ENCODE data around the gene NUTM1. TPM values are rescaled to one million over a fixed set of nuclear protein-coding genes. Genes with fewer than 3 reads are reported as not detected.
"Not testable (repeated sequence)": the region's sequence is repeated elsewhere in the genome, so short reads cannot be mapped to it uniquely, and the experiment has no call there.

NUTM1 gene
- polyA plus RNA-seq, 6 donors from 2014 or later = not detected

- peak overlapping the region in 1 of 6 donors; percentile 28 for H3K27ac Mint-ChIP-seq
- not testable (repeated sequence) for ATAC-seq (ENCODE audit: low read depth in 2 of 2); H3K9me3 Mint-ChIP-seq; H3K4me1 Mint-ChIP-seq; H3K27me3 Mint-ChIP-seq; H3K4me3 Mint-ChIP-seq; H3K36me3 Mint-ChIP-seq; DNase-seq
Observed at GRCh38 chr15:34375541-34375940, 32.4 kb downstream of the NUTM1 start.

DNA sequence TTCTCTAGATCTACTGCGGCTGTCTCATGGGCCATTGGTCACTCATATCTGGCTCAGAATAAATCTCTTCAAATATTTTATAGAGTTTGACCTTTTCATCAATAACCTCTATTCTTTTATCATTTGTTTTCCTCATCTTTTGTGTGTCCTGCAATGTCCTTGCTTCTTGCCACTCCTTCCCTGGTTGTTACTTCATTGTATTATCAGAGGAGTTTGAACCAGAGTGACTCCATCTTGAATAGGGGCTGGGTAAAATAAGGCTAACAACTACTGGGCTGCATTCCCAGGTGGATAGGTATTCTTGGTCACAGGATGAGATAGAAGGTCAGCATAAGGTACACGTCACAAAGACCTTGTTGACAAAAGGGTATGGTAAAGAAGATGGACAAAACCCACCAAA lies 33.7 kb downstream of the NUTM1 start:
- Mint-ChIP-seq H3K4me1 (peaks cover 0 to 5% (median 0%) of the 10 kb centered on the region in 3 donors), H3K36me3 (no peaks in the 10 kb centered on the region), H3K9me3 (no peaks in the 10 kb centered on the region), H3K4me3 (no peak overlapping the region), H3K27me3 (no peaks in the 10 kb centered on the region), H3K27ac (no peak overlapping the region)
- DNase-seq (no peak), ATAC-seq (ENCODE audit: low read depth in 2 of 2) (no peak)

DNA sequence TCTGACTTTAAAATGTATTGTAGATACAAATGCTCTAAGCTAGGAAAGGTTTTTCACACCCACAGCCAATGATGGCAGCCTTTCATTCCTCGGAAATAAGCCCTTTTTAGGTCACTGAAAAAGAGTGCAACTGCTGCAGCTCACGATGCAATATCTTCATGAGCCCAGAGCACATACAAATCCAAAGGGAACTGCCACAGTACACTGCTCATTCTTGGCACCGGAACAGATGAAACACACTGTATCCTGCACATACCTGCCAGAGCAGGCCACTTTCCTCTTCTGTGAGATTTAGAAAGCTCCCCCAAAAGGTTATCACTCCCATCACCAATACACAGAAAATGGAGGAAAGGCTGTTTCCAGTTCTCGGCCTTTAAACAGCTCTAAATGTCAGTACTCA lies 37.4 kb downstream of the NUTM1 start:
- H3K9me3 Mint-ChIP-seq; H3K27me3 Mint-ChIP-seq; H3K36me3 Mint-ChIP-seq; H3K4me3 Mint-ChIP-seq; H3K4me1 Mint-ChIP-seq; H3K27ac Mint-ChIP-seq; DNase-seq; ATAC-seq (ENCODE audit: low read depth in 2 of 2): not testable (repeated sequence)

DNA sequence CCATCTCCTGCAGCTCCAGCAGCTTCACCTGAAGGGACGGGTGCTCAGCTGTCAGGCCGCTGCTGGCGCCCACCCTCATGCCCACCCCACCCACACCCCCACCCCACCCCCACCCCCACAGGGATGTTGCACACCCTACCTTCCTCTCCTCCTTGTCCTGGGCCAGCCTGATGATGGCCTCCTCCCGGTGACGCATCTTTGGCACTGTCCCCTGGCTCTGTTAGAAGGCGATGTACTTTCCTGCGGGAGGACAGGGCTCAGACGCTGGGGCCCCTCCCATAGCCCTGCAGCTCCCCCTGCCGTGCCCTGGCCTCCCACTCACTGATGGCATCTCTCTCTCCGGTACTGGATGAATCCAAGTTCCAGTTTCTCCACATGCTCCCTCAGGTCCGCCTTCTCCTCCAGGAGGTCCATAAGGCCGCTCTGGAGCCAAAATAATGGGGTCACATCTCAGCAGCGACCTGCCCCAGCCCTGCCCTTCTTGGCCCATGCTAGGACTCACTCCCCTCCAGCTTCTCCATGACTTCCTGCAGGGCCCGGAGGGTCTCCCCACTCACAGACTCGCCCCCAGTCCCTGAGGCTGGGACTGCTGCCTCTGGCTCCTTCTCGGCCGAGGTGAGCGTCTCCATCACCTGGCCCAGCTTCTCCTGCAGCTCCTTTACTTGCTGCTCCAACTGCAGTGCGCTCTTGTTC lies 38.9 kb downstream of the NUTM1 start:
- not testable (repeated sequence) for ATAC-seq (ENCODE audit: low read depth in 2 of 2); H3K27me3 Mint-ChIP-seq; H3K4me1 Mint-ChIP-seq; H3K36me3 Mint-ChIP-seq; DNase-seq; H3K9me3 Mint-ChIP-seq; H3K4me3 Mint-ChIP-seq; H3K27ac Mint-ChIP-seq

DNA sequence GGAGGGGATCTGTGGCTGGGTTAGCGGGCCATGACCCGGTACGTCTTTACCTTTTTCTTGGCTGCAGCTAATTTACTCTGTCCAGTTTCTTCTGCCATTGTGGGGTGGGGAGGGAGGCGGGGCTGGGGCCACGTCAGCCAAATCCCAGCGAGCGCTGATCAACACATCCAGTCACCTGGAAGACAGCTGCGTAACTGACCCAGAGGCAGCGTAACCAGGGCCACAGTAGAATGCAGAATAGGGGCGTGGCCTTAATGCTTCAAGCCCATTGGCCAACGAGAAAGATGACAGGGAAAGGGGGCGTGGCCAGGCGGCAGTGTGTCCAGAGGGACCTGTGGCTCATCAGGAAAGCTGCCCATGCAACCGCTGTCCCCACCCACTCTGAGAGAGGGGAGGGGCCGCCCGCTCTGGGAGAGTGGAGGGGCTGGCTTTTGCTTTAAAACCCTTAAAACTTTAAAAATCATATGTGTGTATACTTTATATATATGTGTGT lies 46.5 kb downstream of the NUTM1 start:
- not testable (repeated sequence) for H3K27ac Mint-ChIP-seq; H3K4me3 Mint-ChIP-seq; H3K27me3 Mint-ChIP-seq; DNase-seq; H3K9me3 Mint-ChIP-seq; ATAC-seq (ENCODE audit: low read depth in 2 of 2); H3K36me3 Mint-ChIP-seq; H3K4me1 Mint-ChIP-seq

GRCh38 chr15:34392981-34393380 lies 49.9 kb downstream of the NUTM1 start:
- H3K9me3 Mint-ChIP-seq; H3K27me3 Mint-ChIP-seq; H3K27ac Mint-ChIP-seq; H3K4me1 Mint-ChIP-seq; H3K4me3 Mint-ChIP-seq; ATAC-seq (ENCODE audit: low read depth in 2 of 2); H3K36me3 Mint-ChIP-seq; DNase-seq: not testable (repeated sequence)

- not testable (repeated sequence) for DNase-seq; H3K9me3 Mint-ChIP-seq; H3K4me1 Mint-ChIP-seq; ATAC-seq (ENCODE audit: low read depth in 2 of 2); H3K27ac Mint-ChIP-seq; H3K4me3 Mint-ChIP-seq; H3K36me3 Mint-ChIP-seq; H3K27me3 Mint-ChIP-seq
Observed at GRCh38 chr15:34397637-34398259, 54.6 kb downstream of the NUTM1 start.

DNA sequence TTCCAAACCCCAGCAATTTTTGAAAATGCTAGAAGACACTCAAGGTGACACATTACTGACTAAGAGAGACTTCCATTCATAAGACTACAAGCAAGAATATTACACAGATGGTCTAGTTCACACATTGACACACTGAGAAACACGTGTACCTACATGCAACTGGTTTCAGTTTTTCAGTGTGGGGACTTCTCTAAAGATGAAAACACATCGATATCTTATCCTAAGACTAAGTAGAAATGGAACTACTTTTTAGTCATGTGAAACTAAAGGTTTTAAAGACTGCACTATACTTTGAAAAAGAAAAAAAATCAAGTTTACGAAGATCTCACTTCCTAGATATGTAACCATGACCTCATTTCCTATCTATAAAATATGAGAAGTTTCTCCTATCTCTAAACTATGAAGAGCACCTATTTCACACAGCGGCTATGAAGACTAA lies 60.1 kb downstream of the NUTM1 start:
- not testable (repeated sequence) for H3K4me1 Mint-ChIP-seq; ATAC-seq (ENCODE audit: low read depth in 2 of 2); H3K9me3 Mint-ChIP-seq; H3K27me3 Mint-ChIP-seq; H3K4me3 Mint-ChIP-seq; DNase-seq; H3K27ac Mint-ChIP-seq; H3K36me3 Mint-ChIP-seq

DNA sequence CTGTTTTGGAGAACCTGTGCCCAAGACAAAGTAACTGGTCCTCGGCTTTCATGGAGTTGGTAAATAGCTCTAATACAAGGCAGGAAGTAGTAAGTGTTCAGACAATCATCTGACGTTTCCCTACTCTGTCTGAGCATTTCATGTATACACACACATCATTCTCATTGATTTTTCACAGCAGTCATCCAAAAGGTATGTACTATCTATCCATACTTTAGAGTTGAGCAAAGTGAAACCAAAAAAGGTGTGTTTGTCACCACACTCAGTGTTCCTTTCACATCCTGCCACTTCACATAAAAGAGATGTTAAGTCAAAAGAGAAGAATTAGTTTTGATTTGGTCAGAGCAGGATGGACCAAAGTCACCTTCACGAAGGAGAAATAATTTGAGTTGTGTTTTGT lies 60.8 kb downstream of the NUTM1 start:
- H3K4me1 Mint-ChIP-seq; H3K27me3 Mint-ChIP-seq; DNase-seq; H3K9me3 Mint-ChIP-seq; H3K36me3 Mint-ChIP-seq; H3K4me3 Mint-ChIP-seq; ATAC-seq (ENCODE audit: low read depth in 2 of 2); H3K27ac Mint-ChIP-seq: not testable (repeated sequence)

Other genes with a start within 250 kb of the NUTM1 start
- 100 to 1,000 TPM in 1 of 6 donors, 10 to 100 TPM in 5; 91.8 to 106 (median 96.0) TPM for gene EMC7, start 241.5 kb upstream of the NUTM1 start, polyA plus RNA-seq (ENCODE audit: low read depth in 6 of 6)
- gene PGBD4, start 241.2 kb upstream of the NUTM1 start, polyA plus RNA-seq (ENCODE audit: low read depth in 6 of 6) = 1 to 10 TPM; 1.3 to 3.7 (median 2.5) TPM
- gene KATNBL1, start 133.2 kb upstream of the NUTM1 start, polyA plus RNA-seq (ENCODE audit: low read depth in 6 of 6) = 10 to 100 TPM; 30.4 to 67.1 (median 43.0) TPM
- 100 to 1,000 TPM; 182 to 257 (median 184) TPM for gene EMC4, start 118.3 kb upstream of the NUTM1 start, polyA plus RNA-seq (ENCODE audit: low read depth in 6 of 6)
- gene SLC12A6, start 5.5 kb upstream of the NUTM1 start, polyA plus RNA-seq (ENCODE audit: low read depth in 6 of 6) = 10 to 100 TPM in 4 of 6 donors, 1 to 10 TPM in 2; 2.7 to 21.2 (median 14.1) TPM
- gene NOP10, start 179 bp upstream of the NUTM1 start, polyA plus RNA-seq (ENCODE audit: low read depth in 6 of 6) = 100 to 1,000 TPM; 255 to 387 (median 349) TPM
- 1 to 10 TPM; 3.3 to 7.6 (median 6.0) TPM for gene LPCAT4, start 23.9 kb downstream of the NUTM1 start, polyA plus RNA-seq (ENCODE audit: low read depth in 6 of 6)
- gene GOLGA8A, start 94.5 kb downstream of the NUTM1 start, polyA plus RNA-seq (ENCODE audit: low read depth in 6 of 6) = 1 to 10 TPM; 1.8 to 7.6 (median 2.7) TPM
- gene GOLGA8B, start 240.3 kb downstream of the NUTM1 start, polyA plus RNA-seq (ENCODE audit: low read depth in 6 of 6) = 10 to 100 TPM in 2 of 6 donors, 1 to 10 TPM in 4; 2.7 to 11.7 (median 8.0) TPM